Measurements from ENCODE around the gene FGD4. TPM values are rescaled to one million over a fixed set of nuclear protein-coding genes. Genes with fewer than 3 reads are reported as not detected.

FGD4 gene
- total and polyA plus RNA-seq, 2 of the 4 experiments (the other 2 are of a cell fraction), result 2.1 to 8.8 TPM

- H2BK15ac ChIP-seq (ENCODE audit: low read depth, low read length), result no peak overlapping the region
- H3K27ac ChIP-seq (ENCODE audit: insufficient read depth, low read length), result no peak overlapping the region
- H3K14ac ChIP-seq (replicated peaks; ENCODE audit: low read depth, low read length), result no peak overlapping the region
- TF ChIP-seq MAFK (IDR thresholded peaks at IDR 0.05; ENCODE audit: low read depth, low read length) (0 out of 2 replicates have a peak, but pooled peaks have one; percentile 20), NFE2L2 (IDR thresholded peaks at IDR 0.05; ENCODE audit: low read depth, low read length) (no peak), BHLHE40 (IDR thresholded peaks at IDR 0.05; ENCODE audit: low read depth, low read length) (no peak), POLR2A (IDR thresholded peaks at IDR 0.05; ENCODE audit: low read depth, low read length) (no peak)
- H2BK5ac ChIP-seq (ENCODE audit: low read depth, low read length, poor library complexity, severe bottlenecking), result no peak overlapping the region
- no peak overlapping the region for H2AFZ ChIP-seq (replicated peaks; ENCODE audit: low read length, poor library complexity)
- ATAC-seq (ENCODE audit: low read depth), result no peak; the same call in 1 of the 2 replicates
- no peak overlapping the region for H4K5ac ChIP-seq (ENCODE audit: low read depth, low read length)
- no peak overlapping the region for H2AK5ac ChIP-seq (ENCODE audit: low read depth, low read length)
- no peaks in the 10 kb centered on the region for H3K27me3 ChIP-seq (ENCODE audit: control insufficient read depth, insufficient read depth, low read length)
- H2AK9ac ChIP-seq (replicated peaks; ENCODE audit: low read depth, low read length, poor library complexity), result no peak overlapping the region
- H3K79me1 ChIP-seq (ENCODE audit: low read depth in 1 of 2, low read length in 2 of 2), result no peaks in the 10 kb centered on the region
- H3K4ac ChIP-seq (ENCODE audit: low read depth, low read length), result no peak overlapping the region
- no peaks in the 10 kb centered on the region for H4K20me1 ChIP-seq (ENCODE audit: insufficient read depth, low read length)
- no peak overlapping the region for H3K23ac ChIP-seq (ENCODE audit: low read depth, low read length)
- no peak overlapping the region for H3K4me2 ChIP-seq (ENCODE audit: low read depth, low read length)
- no peak overlapping the region for H3K18ac ChIP-seq (ENCODE audit: low read depth, low read length)
- H3K56ac ChIP-seq (ENCODE audit: extremely low read depth, insufficient read depth, low read length), result no peak overlapping the region
- ChIA-PET POLR2A (ENCODE audit: unreplicated experiment) (no interaction called here), CTCF (no interaction called here)
- in situ Hi-C loops (cut with MboI; ENCODE audit: low sequenced_read_pairs), result loop anchor here (25.0 kb wide), 1 partner anchor 1649 kb away; the partner anchor contains the start of gene ALG10
- H3K9ac ChIP-seq (ENCODE audit: low read depth, low read length), result no peak overlapping the region
- H3K9me3 ChIP-seq (ENCODE audit: control insufficient read depth, insufficient read depth, low read length), result no peaks in the 10 kb centered on the region
- H3K9me1 ChIP-seq (ENCODE audit: insufficient read depth, low read length), result no peaks in the 10 kb centered on the region; the same call in none of the 2 replicates
- H3K4me1 ChIP-seq (ENCODE audit: control insufficient read depth, insufficient read depth, low read length), result no peaks in the 10 kb centered on the region
- no peak overlapping the region for H3K4me3 ChIP-seq (ENCODE audit: insufficient read depth, low read depth, low read length)
- BruUV-seq (replicated peaks), result no TSS peak
- no CpG with 5 or more reads among the region's 3 CpGs for WGBS, 2 experiments (ENCODE audit: extremely low coverage in 2 of 2, insufficient read length in 1 of 2)
- no peak overlapping the region for H2BK120ac ChIP-seq (ENCODE audit: low read depth, low read length)
- 0 out of 2 replicates have a peak, but pooled peaks cover 1% of the 10 kb centered on the region for H3K36me3 ChIP-seq (ENCODE audit: control insufficient read depth, insufficient read depth, low read length)
- intact Hi-C loops (cut with micrococcal nuclease), result loop anchor here (10.0 kb wide), 1 partner anchor 362 kb away; no protein-coding TSS in a partner anchor
- no peak overlapping the region for H4K91ac ChIP-seq (ENCODE audit: insufficient read depth, low read depth, low read length)
- DNase-seq, result no peak
- H2BK20ac ChIP-seq (ENCODE audit: low read depth, low read length), result no peak overlapping the region
- H4K8ac ChIP-seq (ENCODE audit: low read depth in 2 of 2, low read length in 2 of 2), result no peak overlapping the region
- dilution Hi-C loops (cut with HindIII; ENCODE audit: low sequenced_read_pairs, unreplicated experiment), result no loop called here
These were observed 36.5 kb upstream of the FGD4 start for GRCh38 chr12:32362892-32363291.

Measured in IMR-90 (cell line).